ENCODE data around the gene TAB2. TPM values are rescaled to one million over a fixed set of nuclear protein-coding genes. Genes with fewer than 3 reads are reported as not detected.

The TAB2 gene
- total RNA-seq, 3 donors from 2014 or later, result 63.3 to 91.0 (median 75.8) TPM

- H3K36me3 ChIP-seq, result no peaks in the 10 kb centered on the region
- intact Hi-C loops (cut with DNase I; ENCODE audit: low total_unique reads), result no loop called here
- no peak overlapping the region for H3K27ac ChIP-seq
- no peak overlapping the region for H3K4me3 ChIP-seq
- TF ChIP-seq POLR2AphosphoS5 (IDR thresholded peaks at IDR 0.05) (no peak), CTCF (IDR thresholded peaks at IDR 0.05) (no peak), POLR2A (IDR thresholded peaks at IDR 0.05) (no peak)
- no peak for DNase-seq (ENCODE audit: low spot score in 2 of 2)
- no peaks in the 10 kb centered on the region for H3K9me3 ChIP-seq
- no peaks in the 10 kb centered on the region for H3K27me3 ChIP-seq
- no peaks in the 10 kb centered on the region for H3K4me1 ChIP-seq
These were observed 32.6 kb upstream of the TAB2 start for GRCh38 chr6:149284904-149285303.

- TF ChIP-seq POLR2AphosphoS5 (IDR thresholded peaks at IDR 0.05) (no peak), POLR2A (IDR thresholded peaks at IDR 0.05) (no peak), CTCF (IDR thresholded peaks at IDR 0.05) (no peak)
- no peaks in the 10 kb centered on the region for H3K27me3 ChIP-seq
- no peaks in the 10 kb centered on the region for H3K9me3 ChIP-seq
- no peak overlapping the region for H3K27ac ChIP-seq
- no peak overlapping the region for H3K4me3 ChIP-seq
- intact Hi-C loops (cut with DNase I; ENCODE audit: low total_unique reads), result no loop called here
- no peak for DNase-seq (ENCODE audit: low spot score in 2 of 2)
- H3K4me1 ChIP-seq, result no peaks in the 10 kb centered on the region
- no peaks in the 10 kb centered on the region for H3K36me3 ChIP-seq
These were observed 31.9 kb upstream of the TAB2 start for GRCh38 chr6:149285626-149286025.

- Histone ChIP-seq H3K4me1 (no peaks in the 10 kb centered on the region), H3K36me3 (no peaks in the 10 kb centered on the region), H3K9me3 (no peaks in the 10 kb centered on the region), H3K4me3 (no peak overlapping the region), H3K27me3 (no peaks in the 10 kb centered on the region), H3K27ac (no peak overlapping the region)
- no peak for DNase-seq (ENCODE audit: low spot score in 2 of 2)
- intact Hi-C loops (cut with DNase I; ENCODE audit: low total_unique reads), result no loop called here
- TF ChIP-seq CTCF (IDR thresholded peaks at IDR 0.05), result no peak
These were observed 30.6 kb upstream of the TAB2 start for GRCh38 chr6:149286905-149287304.

GRCh38 chr6:149289192-149289781 lies 28.2 kb upstream of the TAB2 start:
- intact Hi-C loops (cut with DNase I; ENCODE audit: low total_unique reads), result no loop called here

GRCh38 chr6:149289966-149290365 lies 27.5 kb upstream of the TAB2 start:
- no peak for TF ChIP-seq CTCF (IDR thresholded peaks at IDR 0.05)
- no peak for TF ChIP-seq POLR2A (IDR thresholded peaks at IDR 0.05)
- no peak for TF ChIP-seq POLR2AphosphoS5 (IDR thresholded peaks at IDR 0.05)
- intact Hi-C loops (cut with DNase I; ENCODE audit: low total_unique reads), result no loop called here
- Histone ChIP-seq H3K27me3 (no peaks in the 10 kb centered on the region), H3K4me3 (no peak overlapping the region), H3K27ac (no peak overlapping the region), H3K36me3 (no peaks in the 10 kb centered on the region), H3K4me1 (no peaks in the 10 kb centered on the region), H3K9me3 (no peaks in the 10 kb centered on the region)
- DNase-seq (ENCODE audit: low spot score in 2 of 2), result no peak

More at GRCh38 chr6:149289192-149289781, 28.2 kb upstream of the TAB2 start:
- no peaks in the 10 kb centered on the region for H3K4me1 ChIP-seq
- TF ChIP-seq POLR2A (IDR thresholded peaks at IDR 0.05), result no peak
- no peak for TF ChIP-seq POLR2AphosphoS5 (IDR thresholded peaks at IDR 0.05)
- no peak for TF ChIP-seq CTCF (IDR thresholded peaks at IDR 0.05)
- H3K27me3 ChIP-seq, result no peaks in the 10 kb centered on the region
- no peak for DNase-seq (ENCODE audit: low spot score in 2 of 2)
- no peak overlapping the region for H3K27ac ChIP-seq
- no peaks in the 10 kb centered on the region for H3K9me3 ChIP-seq
- no peak overlapping the region for H3K4me3 ChIP-seq
- no peaks in the 10 kb centered on the region for H3K36me3 ChIP-seq
